ENCODE results near the gene AK4. TPM values are rescaled to one million over a fixed set of nuclear protein-coding genes. Genes with fewer than 3 reads are reported as not detected.
"Not testable (repeated sequence)": the region's sequence is repeated elsewhere in the genome, so short reads cannot be mapped to it uniquely, and the experiment has no call there.

The AK4 gene
- total and polyA plus RNA-seq, 2 of the 8 experiments (the other 6 are each of a cell fraction or from before 2014, with no cell fraction given), result 64.5 to 175 TPM

DNA sequence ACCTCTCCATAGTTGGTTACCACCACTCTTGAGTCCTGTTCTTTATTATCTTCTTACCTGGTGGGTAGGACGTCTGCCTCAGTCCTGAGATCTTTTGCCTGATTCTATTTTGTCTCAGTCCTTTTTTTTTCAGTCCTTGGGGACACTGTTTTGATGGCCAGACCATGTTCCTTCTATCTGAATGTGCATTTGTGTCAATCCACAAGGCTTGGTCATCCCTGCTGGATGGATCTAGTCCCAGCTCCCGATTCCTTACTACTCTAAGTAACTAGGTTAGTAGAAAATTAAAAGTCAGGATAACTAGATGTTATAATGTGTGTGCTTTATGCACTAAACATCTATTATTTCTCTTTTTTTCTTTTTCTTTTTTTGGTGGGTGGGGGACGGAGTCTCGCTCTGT is 28.1 kb upstream of the AK4 start (continued):
- TF ChIP-seq, protein P1, sequence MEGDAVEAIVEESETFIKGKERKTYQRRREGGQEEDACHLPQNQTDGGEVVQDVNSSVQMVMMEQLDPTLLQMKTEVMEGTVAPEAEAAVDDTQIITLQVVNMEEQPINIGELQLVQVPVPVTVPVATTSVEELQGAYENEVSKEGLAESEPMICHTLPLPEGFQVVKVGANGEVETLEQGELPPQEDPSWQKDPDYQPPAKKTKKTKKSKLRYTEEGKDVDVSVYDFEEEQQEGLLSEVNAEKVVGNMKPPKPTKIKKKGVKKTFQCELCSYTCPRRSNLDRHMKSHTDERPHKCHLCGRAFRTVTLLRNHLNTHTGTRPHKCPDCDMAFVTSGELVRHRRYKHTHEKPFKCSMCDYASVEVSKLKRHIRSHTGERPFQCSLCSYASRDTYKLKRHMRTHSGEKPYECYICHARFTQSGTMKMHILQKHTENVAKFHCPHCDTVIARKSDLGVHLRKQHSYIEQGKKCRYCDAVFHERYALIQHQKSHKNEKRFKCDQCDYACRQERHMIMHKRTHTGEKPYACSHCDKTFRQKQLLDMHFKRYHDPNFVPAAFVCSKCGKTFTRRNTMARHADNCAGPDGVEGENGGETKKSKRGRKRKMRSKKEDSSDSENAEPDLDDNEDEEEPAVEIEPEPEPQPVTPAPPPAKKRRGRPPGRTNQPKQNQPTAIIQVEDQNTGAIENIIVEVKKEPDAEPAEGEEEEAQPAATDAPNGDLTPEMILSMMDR (IDR thresholded peaks at IDR 0.05; ENCODE audit: control extremely low read depth in 1 of 3, insufficient read depth in 1 of 3, low read depth in 1 of 3, low read length in 3 of 3), result no peak
- no peak for TF ChIP-seq NANOG (IDR thresholded peaks at IDR 0.05; ENCODE audit: insufficient read depth, low read depth, low read length, poor library complexity, severe bottlenecking)

DNA sequence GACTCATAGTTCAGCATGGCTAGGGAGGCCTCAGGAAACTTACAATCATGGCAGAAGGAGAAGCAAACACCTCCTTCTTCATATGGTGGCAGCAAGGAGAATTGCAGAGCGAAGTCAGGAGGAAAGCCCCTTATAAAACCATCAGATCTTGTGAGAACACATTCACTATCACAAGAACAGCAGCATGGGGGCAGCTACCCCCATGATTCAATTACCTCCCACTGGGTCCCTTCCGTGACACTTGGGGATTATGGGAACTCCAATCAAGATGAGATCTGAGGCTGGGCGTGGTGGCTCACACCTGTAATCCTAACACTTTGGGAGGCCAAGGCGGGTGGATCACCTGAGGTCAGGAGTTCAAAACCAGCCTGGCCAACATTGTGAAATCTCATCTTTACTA is 18.9 kb upstream of the AK4 start:
- H3K27me3 ChIP-seq (replicated peaks in 1 of 4; ENCODE audit: control insufficient read depth in 3 of 4, extremely low read depth in 1 of 4, insufficient read depth in 3 of 4, low read length in 3 of 4); H3K14ac ChIP-seq (ENCODE audit: insufficient read length); H3K36me3 ChIP-seq (ENCODE audit: control insufficient read depth in 2 of 4, insufficient read depth in 4 of 4, low read length in 3 of 4); H2BK20ac ChIP-seq (ENCODE audit: low read length); H4K20me1 ChIP-seq (replicated peaks in 1 of 2; ENCODE audit: control insufficient read depth in 1 of 2, insufficient read depth in 2 of 2, low read length in 2 of 2); H3K23ac ChIP-seq (ENCODE audit: insufficient read length); H4K5ac ChIP-seq (ENCODE audit: insufficient read length, low read depth, low read length); H4K91ac ChIP-seq (replicated peaks; ENCODE audit: insufficient read length, low read length); H3K27ac ChIP-seq (ENCODE audit: low read depth, low read length); H3K4me1 ChIP-seq (replicated peaks in 1 of 4; ENCODE audit: control insufficient read depth in 3 of 4, insufficient read depth in 4 of 4, low read length in 3 of 4); H3K79me2 ChIP-seq (ENCODE audit: control insufficient read depth in 1 of 2, insufficient read depth in 2 of 2, low read length in 2 of 2); H3K4me3 ChIP-seq (ENCODE audit: extremely low read depth in 1 of 4, insufficient read depth in 2 of 4, low read depth in 3 of 4, low read length in 4 of 4); H3K23me2 ChIP-seq (ENCODE audit: low read depth, low read length); H2AFZ ChIP-seq (ENCODE audit: low read length); H2BK120ac ChIP-seq (replicated peaks; ENCODE audit: low read depth, low read length); H2AK5ac ChIP-seq (ENCODE audit: low read depth, low read length); H2BK15ac ChIP-seq (ENCODE audit: low read length); H3K4ac ChIP-seq (replicated peaks; ENCODE audit: insufficient read length, low read depth, low read length); H3K79me1 ChIP-seq (ENCODE audit: low read depth, low read length); H3K9ac ChIP-seq (replicated peaks in 1 of 4; ENCODE audit: extremely low read depth in 1 of 4, low read depth in 3 of 4, low read length in 3 of 4); FAIRE-seq; H2BK5ac ChIP-seq (ENCODE audit: low read depth, low read length); H3K9me3 ChIP-seq (ENCODE audit: insufficient read depth in 2 of 2, low read depth in 1 of 2, low read length in 1 of 2); H3K18ac ChIP-seq (ENCODE audit: extremely low read depth, low read length); H4K8ac ChIP-seq (ENCODE audit: extremely low read depth, insufficient read depth, low read length); H3K56ac ChIP-seq (replicated peaks; ENCODE audit: insufficient read length, low read depth, low read length); H3K4me2 ChIP-seq (ENCODE audit: insufficient read depth in 1 of 2, low read depth in 2 of 2, low read length in 2 of 2); H2BK12ac ChIP-seq (ENCODE audit: low read depth, low read length); DNase-seq (ENCODE audit: low read depth in 1 of 2, low spot score in 2 of 2): not testable (repeated sequence)
- ChIA-PET CTCF (ENCODE audit: partially characterized antibody) (interaction anchor here (1.7 kb wide), 1 partner anchor 9 kb away, joined by 6 read pairs; no protein-coding TSS in a partner anchor), POLR2A (ENCODE audit: partially characterized antibody) (interaction anchor here (1.5 kb wide), 1 partner anchor 19 kb away, joined by 3 read pairs; the partner anchor contains the start of gene AK4)
- 82% methylated on average over 4 of the region's 4 CpGs; no CpG with 5 or more reads in 1 of the 2 experiments for whole genome bisulfite sequencing, 2 experiments (ENCODE audit: extremely low coverage in 1 of 2, insufficient coverage in 1 of 2, insufficient read length in 1 of 2, insufficient replicate concordance in 2 of 2, low coverage in 1 of 2, low lambda C conversion rate in 2 of 2, missing lambda C conversion rate in 1 of 2)

Measured in H1 (cell line).